D721Med (cell line): ENCODE data around the gene NOX5.

ENCODE experiments used
- DNase-seq: peaks from one replicate; pipeline ENCODE4 v3.0.0; 2011; ENCODE audit warnings: low spot score; ENCODE audit not compliant: insufficient read length
- FAIRE-seq: peaks from 2 replicates; lab custom pipeline; 2011; peaks lifted over from hg19 to GRCh38; lab: Jason Lieb, UNC
- TF ChIP-seq, protein P1 (sequence below): IDR thresholded peaks from 2 replicates; pipeline ENCODE4 v1.5.1; 2012; ENCODE audit warnings: mild to moderate bottlenecking, control low read depth; ENCODE audit not compliant: insufficient read depth; ENCODE audit errors: missing control alignments

NOX5 gene

DNA sequence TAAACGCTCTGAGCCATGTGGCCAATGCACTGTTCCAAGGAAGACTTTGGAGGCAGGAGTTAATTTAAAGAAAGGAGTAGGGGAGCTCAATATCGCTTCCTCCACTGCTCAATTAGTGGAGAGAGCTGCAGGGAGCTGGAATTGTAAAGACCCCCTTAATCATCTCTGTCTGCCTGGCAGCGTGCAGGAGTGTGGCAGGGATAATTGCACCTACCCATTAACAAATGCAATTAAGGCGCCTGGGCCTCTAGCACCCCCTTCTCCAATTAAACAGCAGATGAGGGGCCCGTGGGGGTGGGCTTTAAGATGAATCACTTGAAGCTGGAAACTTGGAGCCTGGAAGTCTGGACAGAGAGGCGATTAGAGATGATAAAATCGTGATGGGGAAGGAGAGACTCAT is 84.3 kb downstream of the NOX5 start:
- FAIRE-seq (no peak), DNase-seq (no peak)
- TF ChIP-seq, protein P1, sequence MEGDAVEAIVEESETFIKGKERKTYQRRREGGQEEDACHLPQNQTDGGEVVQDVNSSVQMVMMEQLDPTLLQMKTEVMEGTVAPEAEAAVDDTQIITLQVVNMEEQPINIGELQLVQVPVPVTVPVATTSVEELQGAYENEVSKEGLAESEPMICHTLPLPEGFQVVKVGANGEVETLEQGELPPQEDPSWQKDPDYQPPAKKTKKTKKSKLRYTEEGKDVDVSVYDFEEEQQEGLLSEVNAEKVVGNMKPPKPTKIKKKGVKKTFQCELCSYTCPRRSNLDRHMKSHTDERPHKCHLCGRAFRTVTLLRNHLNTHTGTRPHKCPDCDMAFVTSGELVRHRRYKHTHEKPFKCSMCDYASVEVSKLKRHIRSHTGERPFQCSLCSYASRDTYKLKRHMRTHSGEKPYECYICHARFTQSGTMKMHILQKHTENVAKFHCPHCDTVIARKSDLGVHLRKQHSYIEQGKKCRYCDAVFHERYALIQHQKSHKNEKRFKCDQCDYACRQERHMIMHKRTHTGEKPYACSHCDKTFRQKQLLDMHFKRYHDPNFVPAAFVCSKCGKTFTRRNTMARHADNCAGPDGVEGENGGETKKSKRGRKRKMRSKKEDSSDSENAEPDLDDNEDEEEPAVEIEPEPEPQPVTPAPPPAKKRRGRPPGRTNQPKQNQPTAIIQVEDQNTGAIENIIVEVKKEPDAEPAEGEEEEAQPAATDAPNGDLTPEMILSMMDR = no peak

DNA sequence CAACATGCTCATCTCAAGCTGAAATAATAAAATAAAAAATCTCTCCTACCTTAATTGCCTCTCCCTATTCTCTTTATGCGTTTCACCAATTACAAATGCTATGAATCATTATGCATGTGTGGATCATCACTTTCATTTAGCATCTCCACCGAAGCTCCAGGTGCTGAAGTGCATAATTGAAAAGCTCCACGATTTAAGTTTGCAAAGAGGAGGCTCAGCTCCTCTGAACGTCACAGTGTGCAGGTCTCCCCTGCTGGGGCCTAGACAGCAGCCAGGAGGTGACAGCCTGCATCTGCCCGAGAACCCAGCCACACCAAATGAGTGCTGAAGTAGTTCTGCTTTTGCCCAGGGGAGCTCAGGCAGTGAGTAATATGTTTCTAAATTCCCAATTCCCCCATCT is 85.4 kb downstream of the NOX5 start:
- TF ChIP-seq, protein P1 = no peak
- DNase-seq = no peak
- no peak for FAIRE-seq

DNA sequence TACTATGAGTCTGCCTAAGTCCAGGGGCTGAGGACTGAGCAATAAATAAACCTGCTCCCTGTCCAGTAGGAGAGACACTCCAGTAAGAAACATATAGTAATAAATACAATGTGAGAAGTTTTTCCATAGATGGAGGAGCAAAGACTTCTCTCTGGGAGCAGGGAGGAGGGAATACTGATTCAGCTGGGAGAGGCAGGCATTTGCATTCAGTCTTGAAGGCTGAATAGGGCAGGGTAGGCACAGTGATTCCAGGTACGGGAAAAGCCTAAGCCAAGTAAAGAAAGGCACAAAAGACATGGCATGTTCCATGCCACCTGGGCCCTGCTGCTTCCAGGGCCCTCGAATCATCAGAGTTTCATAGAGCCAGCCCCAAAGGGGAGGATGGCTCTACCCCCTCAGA is 86.3 kb downstream of the NOX5 start:
- TF ChIP-seq, protein P1 = no peak
- no peak for FAIRE-seq
- no peak for DNase-seq

DNA sequence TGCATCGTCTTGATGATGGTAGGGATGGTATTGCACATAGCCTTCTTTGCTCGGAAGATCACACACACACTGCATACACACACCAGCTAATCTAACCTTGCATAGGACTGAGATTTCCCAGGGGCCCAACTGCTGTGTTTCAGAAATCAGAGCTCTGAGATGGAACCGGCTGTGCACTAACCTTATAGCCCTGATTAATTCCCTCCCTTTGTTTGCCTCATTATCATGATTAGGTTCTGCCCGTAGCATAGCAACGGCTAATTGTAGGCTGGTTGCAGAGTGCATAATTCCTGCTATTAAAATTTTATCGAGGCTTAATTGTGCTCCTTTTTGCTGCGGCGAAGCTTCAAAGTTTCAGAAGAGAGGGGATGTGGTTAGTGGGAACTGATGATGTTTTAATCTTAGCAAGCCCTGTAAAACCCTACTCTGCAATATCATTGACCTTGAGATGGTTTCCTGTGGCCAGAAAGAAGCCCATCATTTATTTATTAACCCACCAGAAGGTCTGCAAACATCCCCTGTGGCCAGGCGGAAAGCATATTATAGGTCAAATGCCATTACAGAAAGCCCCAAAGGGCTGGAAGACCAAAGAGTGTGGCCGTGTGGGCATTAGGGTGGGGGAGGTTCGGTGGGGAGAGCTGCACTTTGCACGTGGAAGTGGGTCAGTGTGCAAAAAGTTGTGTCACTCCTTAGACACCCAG is 89.7 kb downstream of the NOX5 start:
- TF ChIP-seq, protein P1 = no peak
- FAIRE-seq (no peak), DNase-seq (peak; percentile 40)

DNA sequence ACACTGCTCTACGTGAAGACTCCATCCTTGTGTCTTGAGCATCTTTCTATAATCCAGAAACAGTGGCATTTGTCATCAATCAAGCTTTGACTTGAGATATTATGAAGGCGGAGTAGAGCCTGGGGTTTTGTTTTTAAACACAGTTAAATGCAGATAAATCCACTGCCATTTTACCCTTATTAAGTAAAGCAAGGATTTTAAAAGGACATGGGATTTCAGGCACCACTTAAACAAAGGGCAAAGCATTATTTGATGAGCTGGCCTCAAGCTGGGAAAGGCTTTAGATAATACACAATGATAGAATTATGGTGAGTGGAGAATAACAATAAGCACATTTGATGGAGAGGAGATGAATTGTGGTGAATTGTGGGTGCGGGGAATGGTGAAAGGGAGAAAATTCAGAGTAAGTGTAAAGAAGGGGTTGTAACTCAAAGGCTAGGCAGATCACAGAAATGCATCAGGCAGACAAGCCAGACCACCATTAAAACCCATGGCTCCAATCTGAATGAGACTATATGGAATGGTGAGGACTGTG is 91.0 kb downstream of the NOX5 start:
- FAIRE-seq (peak; percentile 16), DNase-seq (no peak)
- TF ChIP-seq, protein P1 = no peak

DNA sequence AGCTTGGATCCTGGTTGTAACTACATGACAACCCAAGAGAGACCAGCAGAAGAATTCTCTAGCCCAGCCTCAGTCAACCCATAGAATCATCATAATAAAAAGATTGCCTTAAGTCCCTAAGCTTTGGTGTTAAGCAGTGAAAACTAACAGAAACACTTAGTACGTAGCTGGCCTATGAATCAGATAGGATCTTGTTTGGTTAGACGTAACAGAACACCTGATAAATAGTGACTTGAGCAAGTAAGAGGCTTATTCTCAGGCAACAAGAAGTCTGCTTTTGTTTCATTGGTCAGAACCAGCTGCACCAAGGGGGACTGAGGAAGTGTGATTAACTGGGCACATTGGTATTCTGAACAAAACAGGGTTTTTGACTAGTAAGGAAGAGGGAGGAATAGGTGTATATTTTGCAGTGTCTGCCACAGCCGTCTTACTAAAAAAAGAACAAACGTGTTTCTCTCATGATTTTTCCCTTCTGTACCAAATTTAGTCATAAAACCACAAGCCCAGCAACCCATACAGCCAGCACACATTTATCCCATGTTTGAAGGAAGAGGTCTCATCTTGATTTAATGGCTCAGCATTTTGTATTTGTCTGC is 92.6 kb downstream of the NOX5 start:
- no peak for DNase-seq
- peak; percentile 63 for FAIRE-seq
- TF ChIP-seq, protein P1 = no peak
